Neural progenitor cell (in vitro differentiated cells): ENCODE data around the gene MKNK1. TPM values are rescaled to one million over a fixed set of nuclear protein-coding genes. Genes with fewer than 3 reads are reported as not detected.

Experiments used
- DNase-seq: peaks from one replicate; pipeline ENCODE4 v3.0.0-alpha.2; 2016; ENCODE audit warnings: low spot score
- H2AFZ ChIP-seq: fragments of 200-600 bp; sonication (generic); replicated peaks from 2 replicates; pipeline ENCODE4 v1.6.1; 2016; ENCODE audit warnings: antibody characterized with exemption
- H3F3A ChIP-seq: fragments of 200-600 bp; sonication (generic); 2 replicates; pipeline ENCODE4 v1.6.1; 2016; ENCODE audit warnings: antibody characterized with exemption, low read depth
- H3K27ac ChIP-seq: fragments of 200-600 bp; sonication (generic); 2 replicates; pipeline ENCODE4 v1.5.1; 2016; ENCODE audit warnings: mild to moderate bottlenecking
- H3K27me3 ChIP-seq: fragments of 200-600 bp; sonication (generic); 2 replicates; pipeline ENCODE4 v1.6.1; 2016; ENCODE audit warnings: mild to moderate bottlenecking, moderate library complexity
- H3K36me3 ChIP-seq: fragments of 200-600 bp; sonication (generic); 2 replicates; pipeline ENCODE4 v1.5.1; 2016
- H3K4me1 ChIP-seq: fragments of 200-600 bp; sonication (generic); 2 replicates; pipeline ENCODE4 v1.6.1; 2016; ENCODE audit warnings: mixed run types
- H3K4me2 ChIP-seq: fragments of 200-600 bp; sonication (generic); 2 replicates; pipeline ENCODE4 v1.6.1; 2016
- H3K4me3 ChIP-seq: fragments of 200-600 bp; sonication (generic); 2 replicates; pipeline ENCODE4 v1.5.1; 2016
- H3K79me2 ChIP-seq: fragments of 200-600 bp; sonication (generic); 2 replicates; pipeline ENCODE4 v1.6.1; 2016; ENCODE audit warnings: low read depth
- H3K9ac ChIP-seq: fragments of 200-600 bp; sonication (generic); 2 replicates; pipeline ENCODE4 v1.6.1; 2016
- H3K9me3 ChIP-seq: fragments of 200-600 bp; sonication (generic); 2 replicates; pipeline ENCODE4 v1.5.1; 2016; ENCODE audit warnings: low read depth
- H4K20me1 ChIP-seq: fragments of 200-600 bp; sonication (generic); 2 replicates; pipeline ENCODE4 v1.6.1; 2016; ENCODE audit warnings: low read depth
- H3K27ac Mint-ChIP-seq: 3 replicates; pipeline ENCODE4 v1.8.0; 2021; ENCODE audit warnings: mixed read lengths
- H3K27me3 Mint-ChIP-seq: 2 replicates; pipeline ENCODE4 v1.8.0; 2022; ENCODE audit warnings: low read depth, mild to moderate bottlenecking, inconsistent platforms, moderate library complexity, mixed read lengths; ENCODE audit not compliant: insufficient read depth
- H3K36me3 Mint-ChIP-seq: 3 replicates; pipeline ENCODE4 v1.8.0; 2021; ENCODE audit warnings: mixed read lengths
- H3K4me1 Mint-ChIP-seq: 3 replicates; pipeline ENCODE4 v1.8.0; 2021; ENCODE audit warnings: mixed read lengths
- H3K4me3 Mint-ChIP-seq: 3 replicates; pipeline ENCODE4 v1.8.0; 2021; ENCODE audit warnings: mild to moderate bottlenecking, moderate library complexity, mixed read lengths
- H3K9me3 Mint-ChIP-seq: 3 replicates; pipeline ENCODE4 v1.8.0; 2020; ENCODE audit warnings: mixed read lengths
- EZH2 ChIP-seq: fragments of 200-600 bp; sonication (generic); IDR thresholded peaks from 2 replicates; pipeline ENCODE4 v1.6.1; 2017; ENCODE audit warnings: antibody characterized with exemption, mild to moderate bottlenecking, moderate library complexity
- EZH2phosphoT487 ChIP-seq: fragments of 200-600 bp; sonication (generic); IDR thresholded peaks from 2 replicates; pipeline ENCODE4 v1.6.1; 2017; ENCODE audit warnings: antibody characterized with exemption
- total RNA-seq: library from RNA; depleted of rRNA; stranded (reverse); fragments of >200 nt; gene quantifications from 2 replicates; pipeline ENCODE4 v1.2.3, GENCODE V29; 2015; ENCODE audit warnings: low replicate concordance
- TF ChIP-seq, protein P1 (sequence below): fragments of 200-600 bp; sonication (generic); IDR thresholded peaks from 2 replicates; pipeline ENCODE4 v1.5.1; 2017; ENCODE audit warnings: antibody characterized with exemption, mild to moderate bottlenecking

MKNK1 gene
- total RNA-seq, 1 donor from 2014 or later, result 10.5 TPM

DNA sequence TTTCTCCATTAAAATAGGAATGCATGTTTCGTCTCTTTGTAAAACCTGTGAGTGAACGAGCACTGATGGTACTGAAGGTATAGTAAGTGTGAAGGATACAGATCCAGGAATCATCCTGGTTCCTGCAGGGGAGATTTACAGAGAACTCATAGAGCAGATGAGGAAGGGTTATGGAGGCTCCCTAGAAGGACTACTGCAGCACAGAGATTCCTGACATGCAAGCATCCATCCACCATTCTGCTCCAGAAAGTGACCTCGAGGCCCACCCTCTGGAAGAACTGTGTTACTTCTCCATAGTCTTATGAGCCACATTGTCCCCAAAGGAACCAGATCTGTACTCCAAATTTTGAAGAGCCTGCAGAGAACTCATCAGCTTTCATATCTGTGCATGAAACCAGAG is 14.5 kb downstream of the MKNK1 start:
- H2AFZ ChIP-seq, result no peak overlapping the region
- TF ChIP-seq, protein P1, sequence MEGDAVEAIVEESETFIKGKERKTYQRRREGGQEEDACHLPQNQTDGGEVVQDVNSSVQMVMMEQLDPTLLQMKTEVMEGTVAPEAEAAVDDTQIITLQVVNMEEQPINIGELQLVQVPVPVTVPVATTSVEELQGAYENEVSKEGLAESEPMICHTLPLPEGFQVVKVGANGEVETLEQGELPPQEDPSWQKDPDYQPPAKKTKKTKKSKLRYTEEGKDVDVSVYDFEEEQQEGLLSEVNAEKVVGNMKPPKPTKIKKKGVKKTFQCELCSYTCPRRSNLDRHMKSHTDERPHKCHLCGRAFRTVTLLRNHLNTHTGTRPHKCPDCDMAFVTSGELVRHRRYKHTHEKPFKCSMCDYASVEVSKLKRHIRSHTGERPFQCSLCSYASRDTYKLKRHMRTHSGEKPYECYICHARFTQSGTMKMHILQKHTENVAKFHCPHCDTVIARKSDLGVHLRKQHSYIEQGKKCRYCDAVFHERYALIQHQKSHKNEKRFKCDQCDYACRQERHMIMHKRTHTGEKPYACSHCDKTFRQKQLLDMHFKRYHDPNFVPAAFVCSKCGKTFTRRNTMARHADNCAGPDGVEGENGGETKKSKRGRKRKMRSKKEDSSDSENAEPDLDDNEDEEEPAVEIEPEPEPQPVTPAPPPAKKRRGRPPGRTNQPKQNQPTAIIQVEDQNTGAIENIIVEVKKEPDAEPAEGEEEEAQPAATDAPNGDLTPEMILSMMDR, result no peak
- TF ChIP-seq EZH2 (no peak), EZH2phosphoT487 (no peak)
- no peaks in the 10 kb centered on the region for H3F3A ChIP-seq
- H3K9me3 ChIP-seq, result no peaks in the 10 kb centered on the region
- Mint-ChIP-seq H3K27me3 (peaks cover 2% of the 10 kb centered on the region), H3K4me3 (no peak overlapping the region), H3K9me3 (no peaks in the 10 kb centered on the region), H3K4me1 (no peaks in the 10 kb centered on the region), H3K36me3 (peaks cover 27% of the 10 kb centered on the region), H3K27ac (no peak overlapping the region)
- no peaks in the 10 kb centered on the region for H3K79me2 ChIP-seq
- peaks cover 7% of the 10 kb centered on the region for H3K4me1 ChIP-seq
- H4K20me1 ChIP-seq, result no peaks in the 10 kb centered on the region
- H3K27ac ChIP-seq, result no peak overlapping the region
- H3K4me2 ChIP-seq, result no peak overlapping the region
- no peak overlapping the region for H3K4me3 ChIP-seq
- no peak overlapping the region for H3K9ac ChIP-seq
- no peaks in the 10 kb centered on the region for H3K27me3 ChIP-seq
- no peak for DNase-seq
- H3K36me3 ChIP-seq, result no peaks in the 10 kb centered on the region

DNA sequence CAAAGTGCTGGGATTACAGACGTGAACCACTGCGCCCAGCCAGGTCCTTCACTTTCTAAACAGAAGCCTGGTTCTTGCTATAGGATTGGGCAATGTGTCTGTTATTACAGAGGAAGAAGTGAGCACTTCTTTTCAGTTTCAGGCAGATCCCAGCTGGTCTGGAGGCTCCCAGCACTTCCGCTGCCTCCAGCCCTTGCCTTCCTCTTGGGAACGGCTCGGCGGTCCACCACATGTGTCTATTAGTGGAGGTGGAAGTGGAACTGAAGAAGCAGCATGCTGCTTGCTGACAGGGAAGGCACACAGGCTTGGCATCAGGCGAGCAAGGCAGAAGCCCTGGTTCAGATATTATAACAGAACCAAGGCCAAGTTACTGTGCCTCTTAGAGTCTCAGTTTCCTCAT is 17.0 kb downstream of the MKNK1 start:
- H3K9ac ChIP-seq, result no peak overlapping the region
- H3K9me3 Mint-ChIP-seq, result no peaks in the 10 kb centered on the region
- DNase-seq, result no peak
- H3K27ac Mint-ChIP-seq, result no peak overlapping the region
- H3K36me3 Mint-ChIP-seq, result peaks cover 21% of the 10 kb centered on the region
- no peak for TF ChIP-seq EZH2
- TF ChIP-seq EZH2phosphoT487, result no peak
- TF ChIP-seq, protein P1, result no peak
- no peak overlapping the region for H3K4me3 Mint-ChIP-seq
- peaks cover 2% of the 10 kb centered on the region for H3K27me3 Mint-ChIP-seq
- no peaks in the 10 kb centered on the region for H3F3A ChIP-seq
- H2AFZ ChIP-seq, result no peak overlapping the region
- H3K36me3 ChIP-seq, result no peaks in the 10 kb centered on the region
- no peaks in the 10 kb centered on the region for H4K20me1 ChIP-seq
- peaks cover 23% of the 10 kb centered on the region for H3K4me1 ChIP-seq
- H3K4me1 Mint-ChIP-seq, result peaks cover 5% of the 10 kb centered on the region
- H3K79me2 ChIP-seq, result no peaks in the 10 kb centered on the region
- no peak overlapping the region for H3K27ac ChIP-seq
- H3K9me3 ChIP-seq, result no peaks in the 10 kb centered on the region
- no peak overlapping the region for H3K4me3 ChIP-seq
- no peak overlapping the region for H3K4me2 ChIP-seq
- no peaks in the 10 kb centered on the region for H3K27me3 ChIP-seq

DNA sequence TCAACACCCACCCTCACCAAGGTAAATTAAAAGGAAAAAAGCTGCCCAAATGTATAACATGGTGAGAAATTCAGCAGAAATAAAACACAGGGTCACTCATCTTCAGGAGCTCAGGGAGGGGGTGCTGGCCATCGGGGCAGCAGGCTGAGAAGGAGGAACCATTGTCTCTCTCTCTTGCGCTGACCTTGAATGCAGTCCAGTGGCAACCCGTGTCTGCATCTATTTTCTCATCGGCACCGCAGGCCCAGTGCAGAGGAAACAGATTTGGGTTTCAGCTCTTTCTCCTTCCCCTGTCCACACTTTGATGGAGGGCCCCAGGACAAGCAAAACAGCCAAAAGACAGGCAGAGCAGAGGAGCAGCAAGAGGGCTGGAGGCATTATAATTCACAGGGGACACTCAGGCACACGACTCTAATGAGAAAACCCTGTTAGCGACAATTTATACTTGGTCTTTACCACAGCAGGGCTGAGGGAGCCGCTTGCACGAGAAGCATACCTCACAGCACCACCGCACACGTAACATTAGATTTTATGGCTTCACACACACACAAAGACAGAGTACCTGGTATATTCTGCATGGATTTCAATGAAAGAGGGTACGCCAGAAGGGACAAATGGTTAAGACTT is 18.6 kb downstream of the MKNK1 start:
- Histone ChIP-seq H3K36me3 (no peaks in the 10 kb centered on the region), H3F3A (peaks cover 6% of the 10 kb centered on the region), H3K27ac (no peak overlapping the region), H3K27me3 (no peaks in the 10 kb centered on the region), H3K9ac (no peak overlapping the region), H3K4me3 (no peak overlapping the region), H3K9me3 (no peaks in the 10 kb centered on the region), H2AFZ (no peak overlapping the region), H4K20me1 (no peaks in the 10 kb centered on the region), H3K4me1 (peaks cover 22% of the 10 kb centered on the region), H3K79me2 (no peaks in the 10 kb centered on the region), H3K4me2 (no peak overlapping the region)
- H3K9me3 Mint-ChIP-seq, result no peaks in the 10 kb centered on the region
- H3K36me3 Mint-ChIP-seq, result peaks cover 17% of the 10 kb centered on the region
- H3K27ac Mint-ChIP-seq, result no peak overlapping the region
- H3K4me1 Mint-ChIP-seq, result peaks cover 5% of the 10 kb centered on the region
- no peak overlapping the region for H3K4me3 Mint-ChIP-seq
- no peak for DNase-seq
- TF ChIP-seq, protein P1, result no peak
- TF ChIP-seq EZH2phosphoT487 (no peak), EZH2 (no peak)
- peaks cover 2% of the 10 kb centered on the region for H3K27me3 Mint-ChIP-seq
